Activated CD4-positive, CD25-positive, alpha-beta regulatory T cell treated with anti-CD3 and anti-CD28 coated beads, Interleukin-2, amount 50 U/mL, for 24 hours (primary cell): ENCODE results near the gene C3orf38.
"Not testable (repeated sequence)": the region's sequence is repeated elsewhere in the genome, so short reads cannot be mapped to it uniquely, and the experiment has no call there.

Experiments
- ATAC-seq, 2 donors: fragments of 150-1000 bp; cut with Tn5 transposase; one replicate each; pipeline ENCODE4 v1.10.0; 2021; ENCODE audit warnings: mild to moderate bottlenecking in 1 of 2, moderate library complexity in 1 of 2

C3orf38 gene

DNA sequence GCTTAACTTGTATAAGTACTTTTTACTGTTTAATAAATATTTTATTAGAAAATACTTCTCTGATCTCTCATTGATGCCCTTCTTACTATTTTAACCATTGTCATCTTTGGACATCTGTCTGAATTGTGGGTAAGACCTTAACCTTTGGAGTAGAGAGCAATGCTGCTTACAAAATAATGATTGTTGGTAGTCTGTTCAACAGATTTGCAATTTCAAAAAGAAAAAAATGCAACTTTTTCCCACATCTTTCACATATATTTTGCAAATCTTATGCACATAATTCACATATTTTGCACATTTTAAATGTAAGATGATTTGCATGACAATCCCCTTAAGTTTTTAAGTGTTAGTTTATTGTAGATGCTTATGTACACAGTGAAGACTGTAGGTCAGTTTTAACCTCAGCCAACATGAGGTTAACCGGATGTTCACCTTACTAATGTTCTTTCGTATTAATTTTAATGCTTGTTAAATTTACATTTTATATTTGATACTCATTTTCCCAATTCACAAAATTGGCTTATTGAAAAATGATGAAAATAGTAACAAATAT is 16.7 kb downstream of the C3orf38 start:
- ATAC-seq: no peak

DNA sequence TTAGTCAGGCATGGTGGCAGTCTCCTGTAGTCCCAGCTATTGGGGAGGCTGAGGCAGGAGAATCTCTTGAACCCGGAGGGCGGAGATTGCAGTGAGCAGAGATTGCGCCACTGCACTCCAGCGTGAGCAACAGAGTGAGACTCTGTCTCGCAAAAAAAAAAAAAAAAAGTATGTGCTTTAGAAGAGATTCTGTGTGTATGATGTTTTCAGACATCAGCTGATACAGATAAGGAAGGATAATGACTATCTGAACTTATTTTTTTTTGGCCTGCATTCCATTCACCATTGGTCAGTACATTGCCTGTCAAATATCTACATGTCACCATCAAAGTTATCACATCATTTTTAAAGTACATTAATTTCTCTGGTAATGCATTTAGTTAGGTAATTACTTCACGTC is 17.4 kb downstream of the C3orf38 start:
- ATAC-seq: no peak

DNA sequence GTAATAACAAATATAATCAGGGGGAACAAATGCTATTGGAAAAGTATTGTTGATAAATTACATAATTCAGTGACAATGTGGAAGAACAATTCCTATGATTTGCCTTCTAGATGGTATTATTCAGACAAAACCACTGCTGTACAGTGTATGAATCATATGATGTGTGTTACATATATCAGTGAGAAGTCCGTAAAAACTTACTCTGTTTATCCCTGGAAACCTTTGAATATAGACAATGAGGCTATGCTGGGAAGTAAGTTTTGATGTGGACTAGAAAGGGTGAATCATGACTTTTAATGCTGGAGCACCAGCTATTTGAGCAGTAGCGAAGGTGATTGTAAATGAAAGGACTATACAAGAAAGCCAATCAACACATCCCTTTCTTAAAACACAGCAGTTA is 17.9 kb downstream of the C3orf38 start:
- no peak for ATAC-seq

DNA sequence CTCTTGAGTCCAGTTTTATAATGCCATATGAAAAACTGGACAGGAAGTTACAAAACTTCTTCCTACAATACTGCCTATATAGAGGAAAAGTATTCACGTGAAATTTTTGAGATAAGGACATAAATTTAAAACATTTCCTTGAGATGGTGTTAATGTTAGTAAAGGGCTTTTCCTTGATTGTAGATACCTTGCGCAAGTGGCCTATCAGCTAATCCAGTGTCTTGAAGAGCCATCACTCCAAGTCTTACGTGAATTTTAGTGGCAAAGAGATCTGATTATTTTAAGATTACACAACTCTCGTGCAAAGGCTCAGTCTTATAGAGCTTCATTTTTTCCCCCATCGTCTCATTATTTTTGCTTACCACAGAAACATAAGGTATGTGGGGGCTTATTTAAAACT is 18.4 kb downstream of the C3orf38 start:
- ATAC-seq: no peak

DNA sequence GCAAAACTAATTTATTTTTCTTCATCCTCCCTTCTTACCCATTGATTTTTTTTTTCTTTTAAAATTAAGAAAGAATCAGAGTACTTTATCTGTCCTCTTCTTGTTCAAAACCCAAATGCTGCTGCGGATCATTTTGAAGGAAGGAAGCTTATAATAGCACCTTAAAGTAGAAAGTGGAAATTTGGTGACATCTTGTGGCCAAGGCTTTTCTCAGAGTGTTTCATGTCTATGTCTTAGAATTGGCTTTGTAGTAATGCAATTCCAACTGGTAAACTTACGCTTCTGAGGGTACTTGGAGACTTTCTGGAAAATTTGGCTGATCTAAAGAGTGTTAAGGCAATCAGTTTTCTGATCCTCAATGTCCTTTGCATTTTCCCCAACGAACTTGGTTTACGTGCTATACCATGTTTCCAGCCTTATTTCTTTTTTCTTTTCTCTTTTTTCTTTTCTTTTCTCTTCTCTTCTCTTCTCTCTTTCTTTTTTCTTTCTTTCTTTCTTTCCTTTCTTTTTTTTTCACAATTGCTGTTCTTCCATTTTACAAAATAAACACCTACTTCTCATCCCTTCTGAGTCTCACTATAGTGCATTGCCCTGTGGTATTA is 30.7 kb downstream of the C3orf38 start:
- ATAC-seq: no peak

DNA sequence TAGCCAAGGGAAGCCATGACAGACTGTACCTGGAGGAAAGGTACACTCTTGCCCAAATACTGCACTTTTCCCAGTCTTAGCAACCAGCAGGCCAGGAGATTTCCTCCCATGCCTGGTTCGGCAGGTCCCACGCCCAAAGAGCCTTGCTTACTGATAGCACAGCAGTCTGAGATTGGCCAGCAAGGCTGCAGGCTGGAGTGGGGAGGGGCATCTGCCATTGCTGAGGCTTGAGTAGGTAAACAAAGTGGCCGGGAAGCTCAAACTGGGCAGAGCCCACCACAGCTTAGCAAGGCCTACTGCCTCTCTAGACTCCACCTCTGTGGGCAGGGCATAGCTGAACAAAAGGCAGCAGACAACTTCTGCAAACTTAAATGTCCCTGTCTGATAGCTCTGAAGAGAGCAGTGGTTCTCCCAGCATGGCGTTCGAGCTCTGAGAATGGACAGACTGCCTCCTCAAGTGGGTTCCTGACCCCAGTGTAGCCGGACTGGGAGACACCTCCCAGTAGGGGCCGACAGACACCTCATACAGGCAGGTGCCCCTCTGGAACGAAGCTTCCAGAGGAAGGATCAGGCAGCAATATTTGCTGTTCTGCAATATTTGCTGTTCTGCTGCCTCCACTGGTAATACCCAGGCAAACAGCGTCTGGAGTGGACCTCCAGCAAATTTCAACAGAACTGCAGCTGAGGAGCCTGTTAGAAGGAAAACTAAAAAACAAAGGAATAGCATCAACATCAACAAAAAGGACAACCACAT is 32.6 kb downstream of the C3orf38 start:
- ATAC-seq: not testable (repeated sequence)

DNA sequence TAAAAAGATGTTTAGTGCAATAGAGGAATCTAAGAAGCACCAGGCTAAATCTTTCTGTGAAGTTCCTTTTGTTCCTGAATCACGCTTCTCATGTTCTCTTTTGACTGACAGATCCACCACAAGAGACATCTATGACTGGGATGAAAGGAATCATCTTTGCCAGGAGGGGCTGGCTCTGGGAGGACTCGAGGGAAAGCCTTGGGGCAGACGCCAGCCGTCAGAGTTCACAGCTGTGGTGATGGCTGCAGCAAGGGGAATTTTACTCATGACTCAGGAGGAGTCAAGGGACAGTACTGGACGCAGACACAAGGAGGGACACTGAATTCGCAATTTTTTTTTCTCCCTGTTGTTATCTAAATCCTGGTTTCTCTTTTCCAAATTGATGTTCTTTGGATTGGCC is 38.7 kb downstream of the C3orf38 start:
- no peak for ATAC-seq

DNA sequence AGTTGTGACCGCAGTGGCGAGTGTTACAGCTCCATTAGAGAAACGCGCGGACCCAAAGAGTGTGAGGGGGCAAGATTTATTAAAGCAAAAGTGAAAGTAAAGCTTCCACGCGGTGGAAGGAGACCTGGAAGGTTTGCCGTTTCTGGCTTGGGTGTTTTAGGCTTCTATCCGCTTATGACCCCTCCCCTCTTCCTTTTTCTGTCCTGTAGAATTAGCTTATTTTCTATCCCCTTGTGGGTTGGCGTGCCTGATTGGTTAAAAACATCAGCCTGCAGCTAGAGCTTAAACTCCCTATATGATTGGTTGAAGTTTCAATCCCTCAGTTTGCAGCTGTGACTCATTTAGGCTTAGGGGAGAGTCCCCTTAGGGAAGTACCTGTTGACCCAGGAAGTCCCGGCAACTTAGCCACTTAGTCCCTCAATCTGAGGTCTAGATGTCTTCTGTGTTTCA is 39.6 kb downstream of the C3orf38 start:
- ATAC-seq: peak in 1 of 2 donors; percentile 59

DNA sequence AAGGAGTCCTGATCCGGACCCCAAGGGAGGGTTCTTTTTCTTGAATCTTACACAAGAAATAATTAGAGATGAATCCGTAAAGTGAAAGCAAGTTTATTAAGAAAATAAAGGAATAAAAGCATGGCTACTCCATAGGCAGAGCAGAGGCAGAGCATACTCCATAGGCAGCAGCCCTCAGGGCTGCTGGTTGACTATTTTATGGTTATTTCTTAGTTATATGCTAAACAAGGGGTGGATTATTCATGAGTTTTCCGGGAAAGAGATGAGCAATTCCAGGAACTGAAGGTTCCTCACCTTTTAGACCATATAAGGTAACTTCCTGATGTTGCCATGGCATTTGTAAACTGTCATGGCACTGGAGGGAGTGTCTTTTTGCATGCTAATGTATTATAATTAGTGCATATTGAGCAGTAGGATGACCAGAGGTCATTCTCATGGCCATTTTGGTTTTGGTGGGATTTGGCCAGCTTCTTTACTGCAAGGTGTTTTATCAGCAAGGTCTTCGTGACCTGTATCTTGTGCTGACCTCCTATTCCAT is 42.2 kb downstream of the C3orf38 start:
- ATAC-seq: no peak

DNA sequence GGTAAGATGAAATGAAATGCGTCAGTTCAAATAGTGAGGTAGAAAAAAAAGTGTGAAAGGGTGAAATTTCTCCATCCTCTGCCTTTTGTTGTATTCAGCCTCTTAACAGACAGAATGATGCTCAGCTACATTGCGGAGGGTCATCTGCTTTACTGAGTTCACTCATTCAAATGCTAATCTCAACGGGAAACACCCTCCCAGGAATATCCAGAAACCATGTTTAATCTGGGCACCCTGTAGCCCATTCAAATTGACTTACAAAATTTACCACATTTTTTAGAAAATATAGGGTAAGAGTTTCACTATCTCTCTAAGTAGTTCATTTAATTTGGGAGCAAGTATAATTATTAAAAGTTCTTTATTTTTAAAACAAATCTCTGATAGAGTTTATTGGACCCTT is 42.9 kb downstream of the C3orf38 start:
- ATAC-seq: no peak

DNA sequence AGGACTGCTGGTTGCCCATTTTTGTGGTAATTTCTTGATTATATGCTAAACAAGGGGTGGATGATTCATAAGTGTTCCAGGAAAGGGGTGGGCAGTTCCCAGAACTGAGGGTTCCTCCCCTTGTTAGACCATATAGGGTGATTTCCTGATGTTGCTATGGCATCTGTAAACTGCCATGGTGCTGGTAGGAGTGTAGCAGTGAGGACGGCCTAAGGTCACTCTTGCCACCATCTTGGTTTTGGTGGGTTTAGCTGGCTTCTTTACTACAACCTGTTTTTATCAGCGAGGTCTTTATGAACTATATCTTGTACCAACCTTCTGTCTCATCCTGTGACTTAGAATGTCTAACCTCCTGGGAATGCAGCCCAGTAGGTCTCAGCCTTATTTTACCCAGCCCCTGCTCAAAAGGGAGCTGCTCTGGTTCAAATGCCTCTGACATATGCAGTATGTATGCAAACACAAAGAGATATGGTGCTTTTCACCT is 46.2 kb downstream of the C3orf38 start:
- ATAC-seq: no peak

DNA sequence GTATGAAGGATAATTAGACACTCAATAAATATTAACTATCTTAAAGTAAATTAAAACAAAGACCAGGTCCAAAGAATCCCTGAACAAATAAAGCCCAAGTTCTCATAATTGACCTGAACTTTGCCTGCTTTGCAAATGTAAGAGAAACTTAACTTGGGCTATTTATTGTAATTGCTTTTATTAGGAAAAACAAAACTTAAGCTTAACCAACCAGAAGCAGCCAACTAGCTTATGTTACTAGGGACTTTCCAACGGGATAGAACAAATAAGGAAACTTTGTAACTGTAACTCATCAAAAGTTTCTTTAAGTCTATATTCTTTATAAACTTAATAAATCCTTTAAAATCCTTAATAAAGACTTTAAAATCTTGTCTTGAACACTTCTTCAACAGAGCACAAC is 48.4 kb downstream of the C3orf38 start:
- ATAC-seq: no peak

DNA sequence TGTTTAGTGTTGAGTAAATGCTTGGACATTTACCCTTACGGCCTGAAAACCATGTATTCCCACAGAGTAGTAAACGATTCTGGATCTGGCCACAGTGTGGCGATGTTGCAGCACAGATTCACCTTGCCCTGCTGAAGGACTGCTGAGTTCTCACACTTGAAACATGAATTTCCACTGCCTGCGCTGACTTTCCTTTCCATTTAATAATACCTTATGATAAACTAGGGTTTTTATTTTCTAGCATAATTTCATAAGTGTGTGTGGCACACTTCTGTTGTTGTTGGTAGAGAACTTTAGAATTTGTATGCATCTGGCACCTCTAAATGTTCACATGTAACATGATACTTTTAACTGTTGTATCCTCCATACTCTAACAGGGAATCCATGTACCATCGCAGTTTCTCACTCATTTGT is 53.9 kb downstream of the C3orf38 start:
- peak; percentile 55 to 64 for ATAC-seq
